HG02870 (cell line): ENCODE data around the gene MRPS11.
"Not testable (repeated sequence)": the region's sequence is repeated elsewhere in the genome, so short reads cannot be mapped to it uniquely, and the experiment has no call there.

ENCODE experiments used
- ATAC-seq: cut with Tn5 transposase; IDR thresholded peaks from one replicate; pipeline ENCODE4 v1.9.1; 2021; ENCODE audit warnings: mild to moderate bottlenecking, moderate library complexity; ENCODE audit not compliant: unreplicated experiment

The MRPS11 gene

GRCh38 chr15:88454867-88455810 is 12.4 kb upstream of the MRPS11 start:
- peak; percentile 80 for ATAC-seq

- ATAC-seq: no peak
Observed at GRCh38 chr15:88456733-88457132, 10.8 kb upstream of the MRPS11 start.

GRCh38 chr15:88463870-88464532 is 3.5 kb upstream of the MRPS11 start:
- no peak for ATAC-seq

- ATAC-seq: no peak
Observed at GRCh38 chr15:88465633-88466224, 1.8 kb upstream of the MRPS11 start.

GRCh38 chr15:88467935-88468528 is 524 bp downstream of the MRPS11 start:
- ATAC-seq: peak; percentile 15

GRCh38 chr15:88468721-88469120 is 1.2 kb downstream of the MRPS11 start:
- ATAC-seq: not testable (repeated sequence)

- ATAC-seq: no peak
Observed at GRCh38 chr15:88469321-88469720, 1.8 kb downstream of the MRPS11 start.

GRCh38 chr15:88470625-88471372 is 3.3 kb downstream of the MRPS11 start:
- ATAC-seq: no peak

- no peak for ATAC-seq
Observed at GRCh38 chr15:88472225-88472624, 4.7 kb downstream of the MRPS11 start.

GRCh38 chr15:88473661-88474293 is 6.3 kb downstream of the MRPS11 start:
- ATAC-seq: not testable (repeated sequence)

- ATAC-seq: no peak
Observed at GRCh38 chr15:88476635-88477060, 9.1 kb downstream of the MRPS11 start.

GRCh38 chr15:88477126-88477525 is 9.6 kb downstream of the MRPS11 start:
- no peak for ATAC-seq

GRCh38 chr15:88477904-88478303 is 10.4 kb downstream of the MRPS11 start:
- no peak for ATAC-seq

GRCh38 chr15:88479169-88479568 is 11.7 kb downstream of the MRPS11 start:
- ATAC-seq: no peak

- ATAC-seq: no peak
Observed at GRCh38 chr15:88480981-88481380, 13.5 kb downstream of the MRPS11 start.

- ATAC-seq: no peak
Observed at GRCh38 chr15:88482263-88482662, 14.8 kb downstream of the MRPS11 start.

GRCh38 chr15:88484682-88485331 is 17.3 kb downstream of the MRPS11 start:
- no peak for ATAC-seq

GRCh38 chr15:88487178-88487795 is 19.8 kb downstream of the MRPS11 start:
- ATAC-seq: no peak
